IMR-90 (cell line): ENCODE measurements around the gene WDR1. TPM values are rescaled to one million over a fixed set of nuclear protein-coding genes. Genes with fewer than 3 reads are reported as not detected.

ENCODE experiments used
- ATAC-seq: fragments of 200-7000 bp; cut with Tn5 transposase; 2 replicates; pipeline ENCODE4 v1.9.1; 2020; ENCODE audit warnings: low read depth, mild to moderate bottlenecking, moderate library complexity
- BruUV-seq: library from RNA; stranded (reverse); fragments of 400-500 nt; replicated peaks from 2 replicates; lab custom pipeline; 2021; lab: Mats Ljungman, UMichigan
- CTCF ChIA-PET: fragments of 300-600 bp; formaldehyde crosslinking; extraction: SDS; loops from one replicate; lab custom pipeline; 2021; ENCODE audit warnings: antibody characterized with exemption; lab: Yijun Ruan, JAX
- POLR2A ChIA-PET: fragments of 300-600 bp; sonication (Branson Sonifier 250); formaldehyde crosslinking; loops from one replicate; lab custom pipeline; 2022; ENCODE audit warnings: antibody characterized with exemption; ENCODE audit not compliant: unreplicated experiment; lab: Charles Lee
- DNase-seq: peaks from one replicate; pipeline ENCODE4 v3.0.0; 2013
- H2AFZ ChIP-seq: replicated peaks from 2 replicates; pipeline ENCODE3; 2013; ENCODE audit warnings: low read length, mild to moderate bottlenecking; ENCODE audit not compliant: poor library complexity
- H2AK5ac ChIP-seq: 2 replicates; pipeline ENCODE4 v1.6.1; 2013; ENCODE audit warnings: low read depth, low read length, inconsistent platforms
- H2AK9ac ChIP-seq: replicated peaks from 2 replicates; pipeline ENCODE3; 2013; ENCODE audit warnings: mild to moderate bottlenecking, low read depth, low read length, moderate library complexity; ENCODE audit not compliant: poor library complexity
- H2BK120ac ChIP-seq: 2 replicates; pipeline ENCODE4 v1.6.1; 2013; ENCODE audit warnings: low read depth, low read length, inconsistent platforms
- H2BK15ac ChIP-seq: 3 replicates; pipeline ENCODE4 v1.6.1; 2013; ENCODE audit warnings: low read depth, low read length, inconsistent platforms
- H2BK20ac ChIP-seq: 2 replicates; pipeline ENCODE4 v1.6.1; 2013; ENCODE audit warnings: low read depth, mild to moderate bottlenecking, inconsistent platforms, low read length, moderate library complexity
- H2BK5ac ChIP-seq: 2 replicates; pipeline ENCODE4 v1.6.1; 2013; ENCODE audit warnings: mild to moderate bottlenecking, low read depth, low read length, inconsistent platforms; ENCODE audit not compliant: poor library complexity, severe bottlenecking
- H3K14ac ChIP-seq: replicated peaks from 2 replicates; pipeline ENCODE4 v1.6.1; 2013; ENCODE audit warnings: low read depth, low read length, inconsistent platforms
- H3K18ac ChIP-seq: 2 replicates; pipeline ENCODE4 v1.6.1; 2013; ENCODE audit warnings: low read depth, low read length, control low read depth
- H3K23ac ChIP-seq: 2 replicates; pipeline ENCODE4 v1.6.1; 2013; ENCODE audit warnings: low read depth, low read length, inconsistent platforms
- H3K27ac ChIP-seq: 2 replicates; pipeline ENCODE4 v1.5.1; 2013; ENCODE audit warnings: mild to moderate bottlenecking, control low read depth, low read length; ENCODE audit not compliant: insufficient read depth
- H3K27me3 ChIP-seq: 2 replicates; pipeline ENCODE4 v1.6.1; 2013; ENCODE audit warnings: low read length; ENCODE audit not compliant: control insufficient read depth, insufficient read depth
- H3K36me3 ChIP-seq: 2 replicates; pipeline ENCODE4 v1.6.1; 2013; ENCODE audit warnings: low read length, mixed read lengths; ENCODE audit not compliant: control insufficient read depth, insufficient read depth
- H3K4ac ChIP-seq: 2 replicates; pipeline ENCODE4 v1.6.1; 2013; ENCODE audit warnings: low read depth, low read length, inconsistent platforms
- H3K4me1 ChIP-seq: 2 replicates; pipeline ENCODE4 v1.6.1; 2013; ENCODE audit warnings: low read length, mixed read lengths; ENCODE audit not compliant: control insufficient read depth, insufficient read depth
- H3K4me2 ChIP-seq: 2 replicates; pipeline ENCODE4 v1.6.1; 2013; ENCODE audit warnings: low read depth, mild to moderate bottlenecking, control low read depth, low read length, moderate library complexity
- H3K4me3 ChIP-seq: 2 replicates; pipeline ENCODE4 v1.5.1; 2013; ENCODE audit warnings: low read depth, mild to moderate bottlenecking, control low read depth, low read length, moderate library complexity; ENCODE audit not compliant: insufficient read depth
- H3K56ac ChIP-seq: 2 replicates; pipeline ENCODE4 v1.6.1; 2013; ENCODE audit warnings: low read length, inconsistent platforms; ENCODE audit not compliant: insufficient read depth; ENCODE audit errors: extremely low read depth
- H3K79me1 ChIP-seq, 2 experiments: 2 replicates each; pipeline ENCODE4 v1.6.1; 2013; ENCODE audit warnings: low read length in 2 of 2, inconsistent platforms in 1 of 2, low read depth in 1 of 2
- H3K9ac ChIP-seq: 2 replicates; pipeline ENCODE4 v1.6.1; 2013; ENCODE audit warnings: low read depth, low read length, control low read depth
- H3K9me1 ChIP-seq: 2 replicates; pipeline ENCODE4 v1.6.1; 2013; ENCODE audit warnings: low read length, inconsistent platforms; ENCODE audit not compliant: insufficient read depth
- H3K9me3 ChIP-seq: 2 replicates; pipeline ENCODE4 v1.6.1; 2013; ENCODE audit warnings: low read length; ENCODE audit not compliant: control insufficient read depth, insufficient read depth
- H4K20me1 ChIP-seq: 2 replicates; pipeline ENCODE4 v1.6.1; 2013; ENCODE audit warnings: low read length, inconsistent platforms; ENCODE audit not compliant: insufficient read depth
- H4K5ac ChIP-seq: 2 replicates; pipeline ENCODE4 v1.6.1; 2013; ENCODE audit warnings: mild to moderate bottlenecking, low read depth, low read length, control low read depth
- H4K8ac ChIP-seq, 2 experiments: 2 replicates each; pipeline ENCODE4 v1.6.1; 2013; ENCODE audit warnings: low read depth in 2 of 2, low read length in 2 of 2, control low read depth in 1 of 2, inconsistent platforms in 1 of 2
- H4K91ac ChIP-seq: 2 replicates; pipeline ENCODE4 v1.6.1; 2013; ENCODE audit warnings: low read depth, low read length, inconsistent platforms; ENCODE audit not compliant: insufficient read depth
- BHLHE40 ChIP-seq: fragments of 150-350 bp; IDR thresholded peaks from 2 replicates; pipeline ENCODE4 v1.6.1; 2016; ENCODE audit warnings: mild to moderate bottlenecking, low read depth, low read length
- CEBPB ChIP-seq: IDR thresholded peaks from 2 replicates; pipeline ENCODE4 v1.6.1; 2012; ENCODE audit warnings: low read depth, low read length, improper control_type of control experiment
- ELK1 ChIP-seq: fragments of 150-350 bp; IDR thresholded peaks from 2 replicates; pipeline ENCODE4 v1.6.1; 2016; ENCODE audit warnings: low read depth, mild to moderate bottlenecking, low read length, moderate library complexity, borderline replicate concordance
- FOS ChIP-seq: fragments of 150-350 bp; IDR thresholded peaks from 2 replicates; pipeline ENCODE4 v1.6.1; 2016; ENCODE audit warnings: low read depth, low read length
- MAFK ChIP-seq: IDR thresholded peaks from 2 replicates; pipeline ENCODE4 v1.6.1; 2012; ENCODE audit warnings: low read depth, low read length, improper control_type of control experiment
- MAZ ChIP-seq: IDR thresholded peaks from 2 replicates; pipeline ENCODE4 v1.6.1; 2012; ENCODE audit warnings: low read depth, mild to moderate bottlenecking, low read length, improper control_type of control experiment, moderate library complexity, borderline replicate concordance
- MXI1 ChIP-seq: IDR thresholded peaks from 2 replicates; pipeline ENCODE4 v1.6.1; 2012; ENCODE audit warnings: low read depth, mild to moderate bottlenecking, low read length, moderate library complexity, borderline replicate concordance
- NFE2L2 ChIP-seq: fragments of 150-350 bp; IDR thresholded peaks from 2 replicates; pipeline ENCODE4 v1.6.1; 2016; ENCODE audit warnings: low read depth, mild to moderate bottlenecking, low read length
- POLR2A ChIP-seq: IDR thresholded peaks from 2 replicates; pipeline ENCODE4 v1.6.1; 2012; ENCODE audit warnings: mild to moderate bottlenecking, low read depth, low read length
- RAD21 ChIP-seq: IDR thresholded peaks from 2 replicates; pipeline ENCODE4 v1.6.1; 2012; ENCODE audit warnings: low read length, improper control_type of control experiment
- RCOR1 ChIP-seq: IDR thresholded peaks from 2 replicates; pipeline ENCODE4 v1.6.1; 2012; ENCODE audit warnings: mild to moderate bottlenecking, low read length, improper control_type of control experiment; ENCODE audit not compliant: insufficient replicate concordance
- RFX5 ChIP-seq: IDR thresholded peaks from 2 replicates; pipeline ENCODE4 v1.8.0; 2012; ENCODE audit warnings: low read depth, mild to moderate bottlenecking, low read length, moderate library complexity
- SMC3 ChIP-seq: fragments of 150-350 bp; IDR thresholded peaks from 2 replicates; pipeline ENCODE4 v1.6.1; 2016; ENCODE audit warnings: low read depth, mild to moderate bottlenecking, antibody characterized with exemption, low read length, moderate library complexity
- USF2 ChIP-seq: fragments of 150-350 bp; IDR thresholded peaks from 2 replicates; pipeline ENCODE4 v1.6.1; 2017; ENCODE audit warnings: mild to moderate bottlenecking, antibody characterized with exemption, low read length, low read depth
- WGBS, 2 experiments: methylation state at CpG; one replicate each; pipeline versions ENCODE4 v1.1.5 to v1.1.7; 2013; ENCODE audit warnings: missing lambda C conversion rate in 2 of 2; ENCODE audit not compliant: insufficient read length in 1 of 2; ENCODE audit errors: extremely low coverage in 2 of 2; 5-methylcytosine and 5-hydroxymethylcytosine counted together
- dilution Hi-C: fragments of 300-500 bp; cut with HindIII; formaldehyde crosslinking; loops from one replicate; pipeline ENCODE4 v1.14.3; 2018; ENCODE audit warnings: low sequenced_read_pairs; ENCODE audit not compliant: unreplicated experiment
- in situ Hi-C: fragments of 300-500 bp; cut with MboI; formaldehyde crosslinking; loops from 3 replicates; pipeline ENCODE4 v1.14.3; 2019; ENCODE audit warnings: low sequenced_read_pairs, inconsistent platforms, mixed read lengths
- intact Hi-C: fragments of 100-400 bp; cut with micrococcal nuclease; formaldehyde crosslinking; loops from 2 replicates; pipeline ENCODE4 v1.10.0; 2022
- polyA plus RNA-seq, 3 experiments: library from polyadenylated mRNA; depleted of rRNA; stranded (reverse); fragments of >200 nt; gene quantifications; 2 replicates each; pipeline ENCODE4 v1.2.3, GENCODE V29; 2012; ENCODE audit warnings: low replicate concordance in 1 of 3
- total RNA-seq: library from RNA; depleted of rRNA; stranded (reverse); fragments of >200 nt; gene quantifications from 2 replicates; pipeline ENCODE4 v1.2.3, GENCODE V29; 2012

The WDR1 gene
- total and polyA plus RNA-seq, 2 of the 4 experiments (the other 2 are of a cell fraction) = 725 to 992 TPM

- DNase-seq (peak; percentile 70), ATAC-seq (peak; percentile 93)
- Histone ChIP-seq H3K4me3 (no peak overlapping the region), H3K4me1 (no peaks in the 10 kb centered on the region; the same call in 1 of the 2 replicates), H3K9me1 (no peaks in the 10 kb centered on the region), H2BK20ac (no peak overlapping the region), H3K9ac (no peak overlapping the region), H3K4ac (no peak overlapping the region), H3K27me3 (no peaks in the 10 kb centered on the region), H3K23ac (no peak overlapping the region), H2AK9ac (no peak overlapping the region), H2BK5ac (no peak overlapping the region), H4K20me1 (no peaks in the 10 kb centered on the region), H3K27ac (no peak overlapping the region), H2AFZ (no peak overlapping the region), H2BK15ac (no peak overlapping the region), H4K8ac (no peak overlapping the region), H3K56ac (no peak overlapping the region), H4K91ac (no peak overlapping the region), H3K9me3 (no peaks in the 10 kb centered on the region), H2AK5ac (no peak overlapping the region), H3K14ac (no peak overlapping the region; the same call in 1 of the 2 replicates), H3K4me2 (no peak overlapping the region), H3K79me1 (no peaks in the 10 kb centered on the region), H3K18ac (no peak overlapping the region), H3K36me3 (peaks cover 13% of the 10 kb centered on the region), H4K5ac (no peak overlapping the region; the same call in 1 of the 2 replicates), H2BK120ac (no peak overlapping the region)
- dilution Hi-C loops (no loop called here), intact Hi-C loops (loop anchor here (1.0 kb wide), 3 partner anchors 44 to 531 kb away; no protein-coding TSS in a partner anchor), in situ Hi-C loops (no loop called here)
- WGBS, 2 experiments = 16% methylated on average over 3 of the region's 9 CpGs; no CpG with 5 or more reads in 1 of the 2 experiments
- ChIA-PET POLR2A (no interaction called here), CTCF (interaction anchor here (0.6 to 1.3 kb wide), 4 partner anchors 41 to 316 kb away, joined by 3 to 4 read pairs (median 3); no protein-coding TSS in a partner anchor)
- BruUV-seq = no TSS peak
- TF ChIP-seq RFX5 = no peak
- TF ChIP-seq FOS = no peak
- no peak for TF ChIP-seq MAZ
- no peak for TF ChIP-seq USF2
- TF ChIP-seq BHLHE40 = no peak
- no peak for TF ChIP-seq POLR2A
- no peak for TF ChIP-seq RCOR1
- no peak for TF ChIP-seq ELK1
- TF ChIP-seq RAD21 = peak; percentile 68
- TF ChIP-seq CEBPB = no peak
- TF ChIP-seq NFE2L2 = no peak
- TF ChIP-seq MXI1 = no peak
- TF ChIP-seq MAFK = 0 out of 2 replicates have a peak, but pooled peaks have one; percentile 17
- peak; percentile 60 for TF ChIP-seq SMC3
Observed at GRCh38 chr4:10063544-10064300, 52.9 kb downstream of the WDR1 start.
